ENCODE data around the gene TECPR1.

The TECPR1 gene

GRCh38 chr7:98236355-98237185, 15.5 kb downstream of the TECPR1 start:
- TF ChIP-seq SUZ12 (IDR thresholded peaks at IDR 0.05; ENCODE audit: extremely low read depth, insufficient read depth, insufficient read length), result no peak
- TF ChIP-seq ZNF274 (IDR thresholded peaks at IDR 0.05; ENCODE audit: low read depth, low read length), result no peak
- TF ChIP-seq YY1 (IDR thresholded peaks at IDR 0.05; ENCODE audit: insufficient read depth, insufficient read length), result no peak
- Histone ChIP-seq H3K9me3 (ENCODE audit: insufficient read depth, low read length) (no peaks in the 10 kb centered on the region), H3K27me3 (ENCODE audit: insufficient read depth, insufficient read length) (no peaks in the 10 kb centered on the region), H3K36me3 (ENCODE audit: insufficient read depth, insufficient read length, low read length) (peaks cover 15% of the 10 kb centered on the region), H3K4me3 (ENCODE audit: insufficient read length, low read depth) (no peak overlapping the region), H3K9ac (ENCODE audit: insufficient read length, low read depth) (no peak overlapping the region), H3K4me1 (ENCODE audit: insufficient read depth, insufficient read length) (peaks cover 1% of the 10 kb centered on the region)
- no peak for DNase-seq (ENCODE audit: low read depth, low spot score)

GRCh38 chr7:98235901-98236300, 16.1 kb downstream of the TECPR1 start:
- Histone ChIP-seq H3K36me3 (ENCODE audit: insufficient read depth, insufficient read length, low read length) (peaks cover 15% of the 10 kb centered on the region), H3K9ac (ENCODE audit: insufficient read length, low read depth) (no peak overlapping the region), H3K4me1 (ENCODE audit: insufficient read depth, insufficient read length) (no peaks in the 10 kb centered on the region), H3K9me3 (ENCODE audit: insufficient read depth, low read length) (no peaks in the 10 kb centered on the region), H3K27me3 (ENCODE audit: insufficient read depth, insufficient read length) (no peaks in the 10 kb centered on the region), H3K4me3 (ENCODE audit: insufficient read length, low read depth) (no peak overlapping the region)
- no peak for DNase-seq (ENCODE audit: low read depth, low spot score)
- no peak for TF ChIP-seq YY1 (IDR thresholded peaks at IDR 0.05; ENCODE audit: insufficient read depth, insufficient read length)

- Histone ChIP-seq H3K4me3 (ENCODE audit: insufficient read length, low read depth) (no peak overlapping the region), H3K4me1 (ENCODE audit: insufficient read depth, insufficient read length) (no peaks in the 10 kb centered on the region), H3K27me3 (ENCODE audit: insufficient read depth, insufficient read length) (no peaks in the 10 kb centered on the region), H3K36me3 (ENCODE audit: insufficient read depth, insufficient read length, low read length) (peaks cover 11% of the 10 kb centered on the region), H3K9ac (ENCODE audit: insufficient read length, low read depth) (no peak overlapping the region), H3K9me3 (ENCODE audit: insufficient read depth, low read length) (no peaks in the 10 kb centered on the region)
- DNase-seq (ENCODE audit: low read depth, low spot score), result no peak
- TF ChIP-seq SUZ12 (IDR thresholded peaks at IDR 0.05; ENCODE audit: extremely low read depth, insufficient read depth, insufficient read length), result no peak
- no peak for TF ChIP-seq YY1 (IDR thresholded peaks at IDR 0.05; ENCODE audit: insufficient read depth, insufficient read length)
- no peak for TF ChIP-seq ZNF274 (IDR thresholded peaks at IDR 0.05; ENCODE audit: low read depth, low read length)
Observed at GRCh38 chr7:98234429-98235147, 17.4 kb downstream of the TECPR1 start.

GRCh38 chr7:98233219-98234070, 18.6 kb downstream of the TECPR1 start:
- Histone ChIP-seq H3K36me3 (ENCODE audit: insufficient read depth, insufficient read length, low read length) (peaks cover 8% of the 10 kb centered on the region), H3K4me3 (ENCODE audit: insufficient read length, low read depth) (no peak overlapping the region), H3K9me3 (ENCODE audit: insufficient read depth, low read length) (no peaks in the 10 kb centered on the region), H3K9ac (ENCODE audit: insufficient read length, low read depth) (peak overlapping the region; percentile 21), H3K27me3 (ENCODE audit: insufficient read depth, insufficient read length) (no peaks in the 10 kb centered on the region), H3K4me1 (ENCODE audit: insufficient read depth, insufficient read length) (no peaks in the 10 kb centered on the region)
- no peak for DNase-seq (ENCODE audit: low read depth, low spot score)
- TF ChIP-seq YY1 (IDR thresholded peaks at IDR 0.05; ENCODE audit: insufficient read depth, insufficient read length), result no peak
- no peak for TF ChIP-seq SUZ12 (IDR thresholded peaks at IDR 0.05; ENCODE audit: extremely low read depth, insufficient read depth, insufficient read length)
- no peak for TF ChIP-seq ZNF274 (IDR thresholded peaks at IDR 0.05; ENCODE audit: low read depth, low read length)

- no peak for TF ChIP-seq YY1 (IDR thresholded peaks at IDR 0.05; ENCODE audit: insufficient read depth, insufficient read length)
- Histone ChIP-seq H3K4me1 (ENCODE audit: insufficient read depth, insufficient read length) (peaks cover 2% of the 10 kb centered on the region), H3K9ac (ENCODE audit: insufficient read length, low read depth) (no peak overlapping the region), H3K9me3 (ENCODE audit: insufficient read depth, low read length) (no peaks in the 10 kb centered on the region), H3K27me3 (ENCODE audit: insufficient read depth, insufficient read length) (no peaks in the 10 kb centered on the region), H3K4me3 (ENCODE audit: insufficient read length, low read depth) (no peak overlapping the region), H3K36me3 (ENCODE audit: insufficient read depth, insufficient read length, low read length) (peaks cover 3% of the 10 kb centered on the region)
- no peak for DNase-seq (ENCODE audit: low read depth, low spot score)
Observed at GRCh38 chr7:98232799-98233198, 19.2 kb downstream of the TECPR1 start.

GRCh38 chr7:98232263-98232585, 19.8 kb downstream of the TECPR1 start:
- TF ChIP-seq YY1 (IDR thresholded peaks at IDR 0.05; ENCODE audit: insufficient read depth, insufficient read length) (no peak), ZNF274 (IDR thresholded peaks at IDR 0.05; ENCODE audit: low read depth, low read length) (no peak), SUZ12 (IDR thresholded peaks at IDR 0.05; ENCODE audit: extremely low read depth, insufficient read depth, insufficient read length) (no peak)
- Histone ChIP-seq H3K4me3 (ENCODE audit: insufficient read length, low read depth) (no peak overlapping the region), H3K9me3 (ENCODE audit: insufficient read depth, low read length) (no peaks in the 10 kb centered on the region), H3K36me3 (ENCODE audit: insufficient read depth, insufficient read length, low read length) (peaks cover 3% of the 10 kb centered on the region), H3K9ac (ENCODE audit: insufficient read length, low read depth) (no peak overlapping the region), H3K27me3 (ENCODE audit: insufficient read depth, insufficient read length) (no peaks in the 10 kb centered on the region), H3K4me1 (ENCODE audit: insufficient read depth, insufficient read length) (peaks cover 2% of the 10 kb centered on the region)
- DNase-seq (ENCODE audit: low read depth, low spot score), result no peak

Data from NT2/D1 (cell line).